IPS DF 6.9 (cell line): ENCODE data around the gene JAZF1.
"Not testable (repeated sequence)": the region's sequence is repeated elsewhere in the genome, so short reads cannot be mapped to it uniquely, and the experiment has no call there.

Experiments used
- DNase-seq: peaks from one replicate; pipeline ENCODE4 v3.0.0-alpha.2; 2013; ENCODE audit warnings: low read depth, low spot score
- H3K27ac ChIP-seq: one replicate; pipeline ENCODE4 v1.5.1; 2013; ENCODE audit warnings: low read length, control low read depth
- H3K27me3 ChIP-seq: 2 replicates; pipeline ENCODE4 v1.6.1; 2013; ENCODE audit warnings: mild to moderate bottlenecking, low read length; ENCODE audit not compliant: control insufficient read depth, insufficient read depth
- H3K36me3 ChIP-seq: 2 replicates; pipeline ENCODE4 v1.6.1; 2013; ENCODE audit warnings: low read length; ENCODE audit not compliant: control insufficient read depth, insufficient read depth
- H3K4me1 ChIP-seq: 2 replicates; pipeline ENCODE4 v1.6.1; 2013; ENCODE audit warnings: low read length; ENCODE audit not compliant: control insufficient read depth, insufficient read depth
- H3K4me3 ChIP-seq: 2 replicates; pipeline ENCODE4 v1.5.1; 2013; ENCODE audit warnings: mild to moderate bottlenecking, low read length
- H3K9me3 ChIP-seq: 2 replicates; pipeline ENCODE4 v1.6.1; 2013; ENCODE audit warnings: low read length, inconsistent platforms; ENCODE audit not compliant: control insufficient read depth, insufficient read depth
- WGBS: extraction: QIAGEN DNeasy Blood & Tissue Kit; methylation state at CpG from one replicate; pipeline ENCODE4 v1.1.7; 2013; ENCODE audit warnings: mixed read lengths, missing lambda C conversion rate; ENCODE audit not compliant: insufficient read length, insufficient coverage; 5-methylcytosine and 5-hydroxymethylcytosine counted together

Gene JAZF1

GRCh38 chr7:27889800-27890199 lies 290.8 kb downstream of the JAZF1 start:
- H3K4me3 ChIP-seq = no peak overlapping the region
- no peak for DNase-seq
- no CpG with 5 or more reads among the region's 3 CpGs for WGBS
- H3K36me3 ChIP-seq = no peaks in the 10 kb centered on the region
- H3K27ac ChIP-seq = no peak overlapping the region
- H3K9me3 ChIP-seq = no peaks in the 10 kb centered on the region
- no peaks in the 10 kb centered on the region for H3K4me1 ChIP-seq
- H3K27me3 ChIP-seq = no peaks in the 10 kb centered on the region

GRCh38 chr7:27888736-27889135 lies 291.9 kb downstream of the JAZF1 start:
- H3K9me3 ChIP-seq = no peaks in the 10 kb centered on the region
- no CpG with 5 or more reads among the region's 5 CpGs for WGBS
- H3K27me3 ChIP-seq = no peaks in the 10 kb centered on the region
- no peak overlapping the region for H3K27ac ChIP-seq
- H3K36me3 ChIP-seq = no peaks in the 10 kb centered on the region
- H3K4me1 ChIP-seq = no peaks in the 10 kb centered on the region
- H3K4me3 ChIP-seq = no peak overlapping the region
- DNase-seq = no peak

- no CpG with 5 or more reads among the region's 3 CpGs for WGBS
These were observed 293.9 kb downstream of the JAZF1 start for GRCh38 chr7:27886710-27887109.

GRCh38 chr7:27885652-27886051 lies 294.9 kb downstream of the JAZF1 start:
- WGBS = no CpG with 5 or more reads among the region's 2 CpGs
- Histone ChIP-seq H3K36me3 (no peaks in the 10 kb centered on the region), H3K27me3 (no peaks in the 10 kb centered on the region), H3K27ac (no peak overlapping the region), H3K4me1 (no peaks in the 10 kb centered on the region), H3K9me3 (no peaks in the 10 kb centered on the region), H3K4me3 (no peak overlapping the region)
- DNase-seq = no peak

More at GRCh38 chr7:27886710-27887109, 293.9 kb downstream of the JAZF1 start:
- DNase-seq, H3K36me3 ChIP-seq, H3K9me3 ChIP-seq, H3K27ac ChIP-seq, H3K4me3 ChIP-seq, H3K4me1 ChIP-seq, H3K27me3 ChIP-seq: not testable (repeated sequence)

GRCh38 chr7:27883696-27884095 lies 296.9 kb downstream of the JAZF1 start:
- Histone ChIP-seq H3K27me3 (no peaks in the 10 kb centered on the region), H3K4me1 (no peaks in the 10 kb centered on the region), H3K27ac (no peak overlapping the region), H3K4me3 (no peak overlapping the region), H3K9me3 (no peaks in the 10 kb centered on the region), H3K36me3 (no peaks in the 10 kb centered on the region)
- DNase-seq = no peak
- WGBS = no CpG with 5 or more reads among the region's 4 CpGs

- no peak for DNase-seq
- no peaks in the 10 kb centered on the region for H3K36me3 ChIP-seq
- no peak overlapping the region for H3K27ac ChIP-seq
- H3K4me1 ChIP-seq = peaks cover 2% of the 10 kb centered on the region; the same call in 1 of the 2 replicates
- H3K9me3 ChIP-seq = no peaks in the 10 kb centered on the region
- no peaks in the 10 kb centered on the region for H3K27me3 ChIP-seq
- no peak overlapping the region for H3K4me3 ChIP-seq
- WGBS = no CpG with 5 or more reads among the region's 8 CpGs
These were observed 303.8 kb downstream of the JAZF1 start for GRCh38 chr7:27876756-27877155.

- Histone ChIP-seq H3K27ac (no peak overlapping the region), H3K9me3 (no peaks in the 10 kb centered on the region), H3K4me3 (no peak overlapping the region), H3K4me1 (peaks cover 2% of the 10 kb centered on the region; the same call in 1 of the 2 replicates), H3K36me3 (no peaks in the 10 kb centered on the region), H3K27me3 (no peaks in the 10 kb centered on the region)
- no peak for DNase-seq
- WGBS = no CpG with 5 or more reads among the region's 2 CpGs
These were observed 304.8 kb downstream of the JAZF1 start for GRCh38 chr7:27875832-27876231.

- Histone ChIP-seq H3K27me3 (no peaks in the 10 kb centered on the region), H3K4me1 (peaks cover 2% of the 10 kb centered on the region; the same call in 1 of the 2 replicates), H3K36me3 (no peaks in the 10 kb centered on the region), H3K9me3 (no peaks in the 10 kb centered on the region), H3K27ac (no peak overlapping the region), H3K4me3 (no peak overlapping the region)
- no CpG with 5 or more reads among the region's 9 CpGs for WGBS
- DNase-seq = no peak
These were observed 305.5 kb downstream of the JAZF1 start for GRCh38 chr7:27875061-27875460.

- Histone ChIP-seq H3K4me1 (peaks cover 2% of the 10 kb centered on the region; the same call in 1 of the 2 replicates), H3K27ac (no peak overlapping the region), H3K4me3 (no peak overlapping the region), H3K27me3 (no peaks in the 10 kb centered on the region), H3K9me3 (no peaks in the 10 kb centered on the region), H3K36me3 (no peaks in the 10 kb centered on the region)
- no peak for DNase-seq
- no CpG with 5 or more reads among the region's 13 CpGs for WGBS
These were observed 306.3 kb downstream of the JAZF1 start for GRCh38 chr7:27873981-27874957.

GRCh38 chr7:27872356-27873275 lies 308.0 kb downstream of the JAZF1 start:
- Histone ChIP-seq H3K27ac (no peak overlapping the region), H3K36me3 (no peaks in the 10 kb centered on the region), H3K4me1 (peaks cover 4% of the 10 kb centered on the region), H3K27me3 (no peaks in the 10 kb centered on the region), H3K9me3 (no peaks in the 10 kb centered on the region), H3K4me3 (no peak overlapping the region)
- WGBS = no CpG with 5 or more reads among the region's 17 CpGs
- DNase-seq = no peak
